ENCODE data around the gene GRK5. TPM values are rescaled to one million over a fixed set of nuclear protein-coding genes. Genes with fewer than 3 reads are reported as not detected.

GRK5 gene
- total RNA-seq, 1 experiment from 2014 or later, result 4.5 TPM

- no peak for ATAC-seq
- CTCF ChIA-PET, result no interaction called here
Measured at GRCh38 chr10:119278126-119278709, 70.8 kb downstream of the GRK5 start.

GRCh38 chr10:119279441-119279840 is 72.1 kb downstream of the GRK5 start:
- CTCF ChIA-PET, result no interaction called here
- no peaks in the 10 kb centered on the region for H3K79me2 ChIP-seq (ENCODE audit: low read length)
- H3K27me3 ChIP-seq (ENCODE audit: low read length), result no peaks in the 10 kb centered on the region

More at GRCh38 chr10:119278126-119278709, 70.8 kb downstream of the GRK5 start:
- H3F3A ChIP-seq (ENCODE audit: low read length, unreplicated experiment), result no peaks in the 10 kb centered on the region
- no peaks in the 10 kb centered on the region for H3K27me3 ChIP-seq (ENCODE audit: low read length)
- intact Hi-C loops (cut with micrococcal nuclease), result no loop called here
- H3K27ac ChIP-seq (ENCODE audit: low read length), result no peak overlapping the region
- H4K20me1 ChIP-seq (ENCODE audit: low read length), result no peaks in the 10 kb centered on the region
- BruUV-seq (replicated peaks), result no TSS peak
- no peak overlapping the region for H2AFZ ChIP-seq (ENCODE audit: low read length)
- H3K36me3 ChIP-seq (ENCODE audit: low read depth, low read length), result no peaks in the 10 kb centered on the region
- H3K9ac ChIP-seq (ENCODE audit: low read length), result no peak overlapping the region
- H3K4me3 ChIP-seq (ENCODE audit: low read length), result no peak overlapping the region
- H3K79me2 ChIP-seq (ENCODE audit: low read length), result no peaks in the 10 kb centered on the region
- POLR2A ChIA-PET (ENCODE audit: unreplicated experiment), result no interaction called here
- DNase-seq, result no peak
- no peaks in the 10 kb centered on the region for H3K4me1 ChIP-seq (ENCODE audit: insufficient read depth, low read length)
- no peak overlapping the region for H3K4me2 ChIP-seq (ENCODE audit: low read length)
- no peaks in the 10 kb centered on the region for H3K9me2 ChIP-seq (replicated peaks; ENCODE audit: low read length)
- H3K9me3 ChIP-seq (ENCODE audit: low read length), result no peaks in the 10 kb centered on the region
- TF ChIP-seq EZH2phosphoT487 (IDR thresholded peaks at IDR 0.05; ENCODE audit: borderline replicate concordance, low read length), result no peak
- TF ChIP-seq CTCF (conservative IDR thresholded peaks at IDR 0.05; ENCODE audit: low read depth, low read length), result no peak
- TF ChIP-seq EZH2 (IDR thresholded peaks at IDR 0.05; ENCODE audit: low read length, unreplicated experiment), result no peak

More at GRCh38 chr10:119279441-119279840, 72.1 kb downstream of the GRK5 start:
- intact Hi-C loops (cut with micrococcal nuclease), result no loop called here
- Histone ChIP-seq H3K9me3 (ENCODE audit: low read length) (no peaks in the 10 kb centered on the region), H2AFZ (ENCODE audit: low read length) (no peak overlapping the region), H3K9ac (ENCODE audit: low read length) (no peak overlapping the region), H3F3A (ENCODE audit: low read length, unreplicated experiment) (no peaks in the 10 kb centered on the region), H3K36me3 (ENCODE audit: low read depth, low read length) (no peaks in the 10 kb centered on the region), H3K4me2 (ENCODE audit: low read length) (no peak overlapping the region), H3K4me1 (ENCODE audit: insufficient read depth, low read length) (no peaks in the 10 kb centered on the region), H3K27ac (ENCODE audit: low read length) (no peak overlapping the region), H3K4me3 (ENCODE audit: low read length) (no peak overlapping the region), H3K9me2 (replicated peaks; ENCODE audit: low read length) (no peaks in the 10 kb centered on the region), H4K20me1 (ENCODE audit: low read length) (no peaks in the 10 kb centered on the region)
- no TSS peak for BruUV-seq (replicated peaks)
- no peak for ATAC-seq
- POLR2A ChIA-PET (ENCODE audit: unreplicated experiment), result interaction anchor here (0.6 kb wide), 1 partner anchor 72 kb away, joined by 3 read pairs; no protein-coding TSS in a partner anchor
- no peak for DNase-seq
- TF ChIP-seq EZH2 (IDR thresholded peaks at IDR 0.05; ENCODE audit: low read length, unreplicated experiment), result no peak
- TF ChIP-seq EZH2phosphoT487 (IDR thresholded peaks at IDR 0.05; ENCODE audit: borderline replicate concordance, low read length), result no peak
- no peak for TF ChIP-seq CTCF (conservative IDR thresholded peaks at IDR 0.05; ENCODE audit: low read depth, low read length)
